Activated gamma-delta T cell treated with anti-CD3 and anti-CD28 coated beads, Interleukin-2, amount 50 U/mL, for 16 hours (primary cell): ENCODE measurements around the gene RFX8.
A peak's percentile ranks its signal among the peaks of the same experiment; 100 is the strongest.
"Not testable (repeated sequence)": the region's sequence is repeated elsewhere in the genome, so short reads cannot be mapped to it uniquely, and the experiment has no call there.

Experiments
- DNase-seq: peaks from one replicate; pipeline ENCODE4 v3.0.0-alpha.2; 2020; ENCODE audit warnings: low read depth

RFX8 gene

GRCh38 chr2:101474731-101475384 is at the start of gene RFX8:
Gene RFX8, minus strand, starts transcription at chr2:101475112. Its CDS starts 8,264 bp downstream, at chr2:101466848.
- DNase-seq, result peak; percentile 27

GRCh38 chr2:101521487-101521886 is 46.6 kb upstream of the RFX8 start:
- no peak for DNase-seq

- no peak for DNase-seq
Observed at GRCh38 chr2:101520246-101520645, 45.3 kb upstream of the RFX8 start.

GRCh38 chr2:101518578-101519492 is 43.9 kb upstream of the RFX8 start:
- no peak for DNase-seq

GRCh38 chr2:101517758-101518271 is 42.9 kb upstream of the RFX8 start:
- DNase-seq, result no peak

- DNase-seq, result no peak
Observed at GRCh38 chr2:101516823-101517690, 42.1 kb upstream of the RFX8 start.

GRCh38 chr2:101516349-101516748 is 41.4 kb upstream of the RFX8 start:
- no peak for DNase-seq

- no peak for DNase-seq
Observed at GRCh38 chr2:101515477-101515876, 40.6 kb upstream of the RFX8 start.

GRCh38 chr2:101512993-101513392 is 38.1 kb upstream of the RFX8 start:
- DNase-seq, result no peak

GRCh38 chr2:101511381-101511780 is 36.5 kb upstream of the RFX8 start:
- DNase-seq, result no peak

- no peak for DNase-seq
Observed at GRCh38 chr2:101509499-101510284, 34.8 kb upstream of the RFX8 start.

- DNase-seq, result no peak
Observed at GRCh38 chr2:101508636-101509035, 33.7 kb upstream of the RFX8 start.

- DNase-seq, result not testable (repeated sequence)
Observed at GRCh38 chr2:101505276-101505675, 30.4 kb upstream of the RFX8 start.

- DNase-seq, result not testable (repeated sequence)
Observed at GRCh38 chr2:101504744-101505143, 29.8 kb upstream of the RFX8 start.

- no peak for DNase-seq
Observed at GRCh38 chr2:101502095-101502494, 27.2 kb upstream of the RFX8 start.

- DNase-seq, result no peak
Observed at GRCh38 chr2:101501443-101501842, 26.5 kb upstream of the RFX8 start.

GRCh38 chr2:101500860-101501259 is 25.9 kb upstream of the RFX8 start:
- DNase-seq, result no peak

GRCh38 chr2:101500180-101500579 is 25.3 kb upstream of the RFX8 start:
- DNase-seq, result no peak

GRCh38 chr2:101496279-101496678 is 21.4 kb upstream of the RFX8 start:
- DNase-seq, result no peak

GRCh38 chr2:101492936-101493473 is 18.1 kb upstream of the RFX8 start:
- no peak for DNase-seq

- DNase-seq, result no peak
Observed at GRCh38 chr2:101486994-101487393, 12.1 kb upstream of the RFX8 start.
